K562 (cell line): ENCODE data around the gene CDC14B. TPM values are rescaled to one million over a fixed set of nuclear protein-coding genes. Genes with fewer than 3 reads are reported as not detected.
A peak's percentile ranks its signal among the peaks of the same experiment; 100 is the strongest.

Source experiments
- ATF1 ChIP-seq, 2 experiments: fragments of 450-650 bp in 1 of 2; IDR thresholded peaks; 2 replicates each; pipeline ENCODE4 v1.6.1; 2016; ENCODE audit warnings: missing compliant biosample characterization in 1 of 2, missing genetic modification characterization in 1 of 2
- ATF6 ChIP-seq: sonication (generic); formaldehyde crosslinking; IDR thresholded peaks from 2 replicates; pipeline ENCODE4 v1.4.0; 2020; ENCODE audit warnings: mild to moderate bottlenecking, missing genetic modification reagents
- CREB3L1 ChIP-seq: fragments of 450-650 bp; IDR thresholded peaks from 2 replicates; pipeline ENCODE4 v1.6.1; 2014; ENCODE audit warnings: low read depth, mild to moderate bottlenecking, moderate library complexity, borderline replicate concordance
- E2F8 ChIP-seq: fragments of 450-650 bp; IDR thresholded peaks from 2 replicates; pipeline ENCODE4 v1.7.1; 2018; ENCODE audit warnings: mild to moderate bottlenecking, low read depth; ENCODE audit not compliant: partially characterized antibody
- FOXM1 ChIP-seq, 2 experiments: fragments of 450-650 bp in 1 of 2; sonication (generic) in 1 of 2; formaldehyde crosslinking in 1 of 2; IDR thresholded peaks; 2 replicates each; pipeline versions ENCODE4 v1.6.1 to v1.9.0; 2017 to 2022; ENCODE audit warnings: low read depth in 2 of 2, mild to moderate bottlenecking in 2 of 2, missing genetic modification reagents in 1 of 2, moderate library complexity in 1 of 2
- GABPB1 ChIP-seq: sonication (generic); formaldehyde crosslinking; IDR thresholded peaks from 2 replicates; pipeline ENCODE4 v1.8.0; 2022; ENCODE audit warnings: mild to moderate bottlenecking, missing genetic modification reagents
- KLF1 ChIP-seq: fragments of 450-650 bp; IDR thresholded peaks from 2 replicates; pipeline ENCODE4 v1.6.1; 2016; ENCODE audit warnings: missing genetic modification characterization, missing compliant biosample characterization
- L3MBTL2 ChIP-seq: fragments of 450-650 bp; IDR thresholded peaks from 2 replicates; pipeline ENCODE4 v1.6.1; 2016; ENCODE audit warnings: mild to moderate bottlenecking, moderate library complexity
- MLX ChIP-seq, 2 experiments: fragments of 450-650 bp in 1 of 2; sonication (generic) in 1 of 2; formaldehyde crosslinking; conservative IDR thresholded peaks; 2 replicates each; pipeline versions ENCODE4 v1.4.0 to v1.8.1; 2020 to 2022; ENCODE audit warnings: mild to moderate bottlenecking in 1 of 2, missing genetic modification reagents in 1 of 2
- PHF20 ChIP-seq: fragments of 450-650 bp; IDR thresholded peaks from 2 replicates; pipeline ENCODE4 v1.6.1; 2018; ENCODE audit not compliant: partially characterized antibody
- SMAD4 ChIP-seq: fragments of 250-450 bp; sonication (Bioruptor Pico); conservative IDR thresholded peaks from 2 replicates; pipeline ENCODE4 v1.8.0; 2021; ENCODE audit warnings: inconsistent platforms, mild to moderate bottlenecking, moderate library complexity
- TRIM28 ChIP-seq: fragments of 450-650 bp; IDR thresholded peaks from 2 replicates; pipeline ENCODE4 v1.6.1; 2017
- ZBTB17 ChIP-seq: fragments of 450-650 bp; formaldehyde crosslinking; IDR thresholded peaks from 2 replicates; pipeline ENCODE4 v1.4.0; 2020; ENCODE audit warnings: mild to moderate bottlenecking
- ZNF592 ChIP-seq: fragments of 450-650 bp; IDR thresholded peaks from 2 replicates; pipeline ENCODE4 v1.6.1; 2017; ENCODE audit warnings: antibody characterized with exemption, mild to moderate bottlenecking
- ZNF717 ChIP-seq: fragments of 250-450 bp; sonication (Bioruptor Pico); IDR thresholded peaks from 2 replicates; pipeline ENCODE4 v1.5.0; 2021
- polyA plus RNA-seq, 8 experiments: library from polyadenylated mRNA; depleted of rRNA in 4 of 8; stranded (reverse) in 5 of 8; unstranded in 3 of 8; fragments of >200 nt; fragmentation: Nextera tagmentation in 2 of 8; fragmentation: Illumina TruSeq in 1 of 8; extraction: Ambion mirVana in 2 of 8; extraction: Trizol in 1 of 8; gene quantifications; 2 replicates each; pipeline versions ENCODE4 v1.2.1 to v1.2.3, GENCODE V29; 2011 to 2014; ENCODE audit warnings: inconsistent platforms in 1 of 8, missing spikeins in 1 of 8
- total RNA-seq, 7 experiments: library from RNA; depleted of rRNA in 6 of 7; stranded (reverse); fragments of >200 nt in 6 of 7; fragmentation: Illumina TruSeq in 2 of 7; extraction: Trizol in 2 of 7; gene quantifications; 2 replicates each; pipeline versions ENCODE4 v1.2.1 to v1.2.3, GENCODE V29; 2011 to 2021; ENCODE audit warnings: low replicate concordance in 1 of 7

Gene CDC14B
- total and polyA plus RNA-seq, 9 of the 15 experiments (the other 6 are each of a cell fraction or from before 2014, with no cell fraction given), result 1.4 to 6.0 (median 3.8) TPM

- TF ChIP-seq CREB3L1, result peak; percentile 40; the same call in 1 of the 2 replicates
- TF ChIP-seq GABPB1, result peak; percentile 32; the same call in 1 of the 2 replicates
- TF ChIP-seq SMAD4 (CRISPR knock-in tag), result peak; percentile 67
- TF ChIP-seq PHF20, result peak; percentile 19
- no peak for TF ChIP-seq ATF1 (CRISPR knock-in tag; IDR thresholded peaks at IDR 0.05)
- TF ChIP-seq ATF1 (tag; IDR thresholded peaks at IDR 0.05), result peak; percentile 91
- peak; percentile 36; the same call in 1 of the 2 replicates for TF ChIP-seq ZNF592
- 0 out of 2 replicates have a peak, but pooled peaks have one; percentile 50 for TF ChIP-seq ATF6
- no peak for TF ChIP-seq E2F8
- TF ChIP-seq L3MBTL2, result peak; percentile 70
- peak; percentile 47; the same call in 1 of the 2 replicates for TF ChIP-seq KLF1 (tag)
- no peak for TF ChIP-seq TRIM28
- TF ChIP-seq MLX (CRISPR knock-in tag; conservative IDR thresholded peaks at IDR 0.05), result no peak
- no peak for TF ChIP-seq ZNF717
- TF ChIP-seq FOXM1 (IDR thresholded peaks at IDR 0.05; ENCODE audit: low read depth), result no peak
- TF ChIP-seq FOXM1 (CRISPR knock-in tag; IDR thresholded peaks at IDR 0.05; ENCODE audit: low read depth), result no peak
- 0 out of 2 replicates have a peak, but pooled peaks have one; percentile 50 for TF ChIP-seq ZBTB17 (CRISPR knock-in tag)
Measured at GRCh38 chr9:96654450-96655197, 35.0 kb upstream of the CDC14B start (continued).
